ENCODE results near the gene PPP4R3B. TPM values are rescaled to one million over a fixed set of nuclear protein-coding genes. Genes with fewer than 3 reads are reported as not detected.

Gene PPP4R3B
- total RNA-seq, 1 donor from 2014 or later, result 38.2 TPM

- no peak overlapping the region for H3K9ac ChIP-seq (ENCODE audit: low read length)
- Mint-ChIP-seq H3K4me3 (ENCODE audit: unreplicated experiment) (no peak overlapping the region), H3K4me1 (ENCODE audit: low read depth, unreplicated experiment) (peaks cover 2% of the 10 kb centered on the region), H3K36me3 (ENCODE audit: low read depth, unreplicated experiment) (no peaks in the 10 kb centered on the region), H3K27me3 (ENCODE audit: low read depth, unreplicated experiment) (no peaks in the 10 kb centered on the region), H3K9me3 (ENCODE audit: unreplicated experiment) (no peaks in the 10 kb centered on the region), H3K27ac (ENCODE audit: unreplicated experiment) (no peak overlapping the region)
- no peaks in the 10 kb centered on the region for H3K27me3 ChIP-seq (ENCODE audit: insufficient read depth, low read length)
- H3K4me2 ChIP-seq (ENCODE audit: low read length), result no peak overlapping the region
- no peaks in the 10 kb centered on the region for H4K20me1 ChIP-seq (ENCODE audit: insufficient read depth, low read length)
- H3K79me2 ChIP-seq (ENCODE audit: insufficient read depth, low read length), result no peaks in the 10 kb centered on the region
- no peaks in the 10 kb centered on the region for H3K4me1 ChIP-seq (ENCODE audit: insufficient read depth, low read length)
- H3K36me3 ChIP-seq (ENCODE audit: insufficient read depth, low read length), result no peaks in the 10 kb centered on the region
- H3K27ac ChIP-seq (ENCODE audit: low read depth, low read length), result no peak overlapping the region
- no peak overlapping the region for H3K4me3 ChIP-seq (ENCODE audit: insufficient read depth, low read depth, low read length)
- DNase-seq (ENCODE audit: low read depth) (no peak), FAIRE-seq (no peak)
- peak; percentile 51 for TF ChIP-seq CTCF (IDR thresholded peaks at IDR 0.05; ENCODE audit: insufficient read depth, low read depth, low read length)
- no peak for TF ChIP-seq EZH2 (IDR thresholded peaks at IDR 0.05; ENCODE audit: insufficient read depth, low read length)
- no peak overlapping the region for H2AFZ ChIP-seq (ENCODE audit: low read depth, low read length)
- no peaks in the 10 kb centered on the region for H3K9me3 ChIP-seq (ENCODE audit: insufficient read depth, low read depth, low read length)
Observed at GRCh38 chr2:55511508-55512124, 105.8 kb downstream of the PPP4R3B start.

- H3K9me3 ChIP-seq (ENCODE audit: insufficient read depth, low read depth, low read length), result no peaks in the 10 kb centered on the region
- Mint-ChIP-seq H3K36me3 (ENCODE audit: low read depth, unreplicated experiment) (no peaks in the 10 kb centered on the region), H3K4me1 (ENCODE audit: low read depth, unreplicated experiment) (peaks cover 10% of the 10 kb centered on the region), H3K27me3 (ENCODE audit: low read depth, unreplicated experiment) (no peaks in the 10 kb centered on the region), H3K9me3 (ENCODE audit: unreplicated experiment) (no peaks in the 10 kb centered on the region), H3K27ac (ENCODE audit: unreplicated experiment) (no peak overlapping the region), H3K4me3 (ENCODE audit: unreplicated experiment) (no peak overlapping the region)
- no peak overlapping the region for H3K4me2 ChIP-seq (ENCODE audit: low read length)
- H4K20me1 ChIP-seq (ENCODE audit: insufficient read depth, low read length), result no peaks in the 10 kb centered on the region
- no peak overlapping the region for H2AFZ ChIP-seq (ENCODE audit: low read depth, low read length)
- H3K4me1 ChIP-seq (ENCODE audit: insufficient read depth, low read length), result peaks cover 7% of the 10 kb centered on the region
- no peaks in the 10 kb centered on the region for H3K79me2 ChIP-seq (ENCODE audit: insufficient read depth, low read length)
- no peak overlapping the region for H3K27ac ChIP-seq (ENCODE audit: low read depth, low read length)
- FAIRE-seq, result no peak
- no peak overlapping the region for H3K9ac ChIP-seq (ENCODE audit: low read length)
- TF ChIP-seq CTCF (IDR thresholded peaks at IDR 0.05; ENCODE audit: insufficient read depth, low read depth, low read length), result no peak
- TF ChIP-seq EZH2 (IDR thresholded peaks at IDR 0.05; ENCODE audit: insufficient read depth, low read length), result no peak
- H3K4me3 ChIP-seq (ENCODE audit: insufficient read depth, low read depth, low read length), result no peak overlapping the region
- DNase-seq (ENCODE audit: low read depth), result no peak
- H3K27me3 ChIP-seq (ENCODE audit: insufficient read depth, low read length), result no peaks in the 10 kb centered on the region
- no peaks in the 10 kb centered on the region for H3K36me3 ChIP-seq (ENCODE audit: insufficient read depth, low read length)
Observed at GRCh38 chr2:55502590-55503141, 114.8 kb downstream of the PPP4R3B start.

- H3K9ac ChIP-seq (ENCODE audit: low read length), result no peak overlapping the region
- H3K27me3 Mint-ChIP-seq (ENCODE audit: low read depth, unreplicated experiment), result no peaks in the 10 kb centered on the region
- no peak overlapping the region for H3K27ac Mint-ChIP-seq (ENCODE audit: unreplicated experiment)
- peak overlapping the region; percentile 10 for H3K4me2 ChIP-seq (ENCODE audit: low read length)
- H2AFZ ChIP-seq (ENCODE audit: low read depth, low read length), result no peak overlapping the region
- no peaks in the 10 kb centered on the region for H3K27me3 ChIP-seq (ENCODE audit: insufficient read depth, low read length)
- H3K36me3 Mint-ChIP-seq (ENCODE audit: low read depth, unreplicated experiment), result no peaks in the 10 kb centered on the region
- peaks cover 7% of the 10 kb centered on the region for H3K4me1 ChIP-seq (ENCODE audit: insufficient read depth, low read length)
- no peak overlapping the region for H3K4me3 ChIP-seq (ENCODE audit: insufficient read depth, low read depth, low read length)
- H3K4me3 Mint-ChIP-seq (ENCODE audit: unreplicated experiment), result no peak overlapping the region
- H3K9me3 ChIP-seq (ENCODE audit: insufficient read depth, low read depth, low read length), result no peaks in the 10 kb centered on the region
- peaks cover 10% of the 10 kb centered on the region for H3K4me1 Mint-ChIP-seq (ENCODE audit: low read depth, unreplicated experiment)
- no peak for TF ChIP-seq EZH2 (IDR thresholded peaks at IDR 0.05; ENCODE audit: insufficient read depth, low read length)
- no peak for TF ChIP-seq CTCF (IDR thresholded peaks at IDR 0.05; ENCODE audit: insufficient read depth, low read depth, low read length)
- H3K9me3 Mint-ChIP-seq (ENCODE audit: unreplicated experiment), result no peaks in the 10 kb centered on the region
- no peaks in the 10 kb centered on the region for H3K79me2 ChIP-seq (ENCODE audit: insufficient read depth, low read length)
- peak; percentile 46 for DNase-seq (ENCODE audit: low read depth)
- no peaks in the 10 kb centered on the region for H3K36me3 ChIP-seq (ENCODE audit: insufficient read depth, low read length)
- H4K20me1 ChIP-seq (ENCODE audit: insufficient read depth, low read length), result no peaks in the 10 kb centered on the region
- FAIRE-seq, result no peak
- no peak overlapping the region for H3K27ac ChIP-seq (ENCODE audit: low read depth, low read length)
Observed at GRCh38 chr2:55500025-55500424, 117.4 kb downstream of the PPP4R3B start.

All from astrocyte (in vitro differentiated cells and primary cell).